ENCODE measurements around the gene COX7A2L. TPM values are rescaled to one million over a fixed set of nuclear protein-coding genes. Genes with fewer than 3 reads are reported as not detected.

COX7A2L gene
- total and polyA plus RNA-seq, 9 of the 15 experiments (the other 6 are each of a cell fraction or from before 2014, with no cell fraction given), result 118 to 481 (median 163) TPM

DNA sequence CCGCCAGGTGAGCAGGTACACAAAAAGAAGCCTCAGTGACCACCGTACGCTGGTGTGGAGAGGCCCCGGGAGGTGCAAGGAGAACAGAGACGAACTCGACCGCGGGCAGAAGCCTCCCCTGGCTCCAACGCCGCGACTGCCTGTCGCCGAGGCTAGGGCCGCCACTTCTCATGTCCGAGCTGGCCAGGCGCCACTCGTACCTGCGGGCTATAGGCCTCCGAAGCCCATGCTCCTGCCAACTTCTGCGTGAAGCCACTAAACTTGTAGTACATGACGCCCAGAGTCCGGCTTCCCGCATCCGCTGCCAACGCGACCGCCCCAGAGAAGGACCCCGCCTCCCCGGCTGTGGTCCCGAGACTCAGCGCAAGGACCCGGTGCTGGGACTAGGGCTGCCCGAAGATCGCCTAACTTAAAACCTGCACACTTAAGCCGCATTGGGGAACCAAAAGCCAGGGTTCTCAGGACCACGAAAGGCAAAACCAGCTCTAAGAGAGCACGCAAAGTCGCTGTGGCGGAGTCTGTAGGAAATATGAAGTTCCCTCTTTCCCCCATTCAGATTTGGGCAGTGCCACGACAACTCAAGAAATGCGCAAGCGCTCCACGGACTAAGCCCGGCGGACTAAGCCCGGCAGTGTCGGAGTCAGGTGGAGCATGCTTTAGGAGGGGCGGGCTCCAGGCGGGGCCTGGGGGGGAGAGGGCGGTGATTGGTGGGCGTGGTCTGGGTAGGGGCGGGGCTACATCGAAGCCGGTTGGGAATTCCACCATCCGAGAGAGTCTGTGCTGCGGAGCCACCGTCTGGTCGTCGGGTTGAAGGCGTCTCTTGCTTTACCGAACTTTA lies at the start of gene COX7A2L (continued):
- TF ChIP-seq RBM22 (IDR thresholded peaks at IDR 0.05; ENCODE audit: low read depth, low read length, poor library complexity, severe bottlenecking), result peak; percentile 68
- TF ChIP-seq, protein P1, sequence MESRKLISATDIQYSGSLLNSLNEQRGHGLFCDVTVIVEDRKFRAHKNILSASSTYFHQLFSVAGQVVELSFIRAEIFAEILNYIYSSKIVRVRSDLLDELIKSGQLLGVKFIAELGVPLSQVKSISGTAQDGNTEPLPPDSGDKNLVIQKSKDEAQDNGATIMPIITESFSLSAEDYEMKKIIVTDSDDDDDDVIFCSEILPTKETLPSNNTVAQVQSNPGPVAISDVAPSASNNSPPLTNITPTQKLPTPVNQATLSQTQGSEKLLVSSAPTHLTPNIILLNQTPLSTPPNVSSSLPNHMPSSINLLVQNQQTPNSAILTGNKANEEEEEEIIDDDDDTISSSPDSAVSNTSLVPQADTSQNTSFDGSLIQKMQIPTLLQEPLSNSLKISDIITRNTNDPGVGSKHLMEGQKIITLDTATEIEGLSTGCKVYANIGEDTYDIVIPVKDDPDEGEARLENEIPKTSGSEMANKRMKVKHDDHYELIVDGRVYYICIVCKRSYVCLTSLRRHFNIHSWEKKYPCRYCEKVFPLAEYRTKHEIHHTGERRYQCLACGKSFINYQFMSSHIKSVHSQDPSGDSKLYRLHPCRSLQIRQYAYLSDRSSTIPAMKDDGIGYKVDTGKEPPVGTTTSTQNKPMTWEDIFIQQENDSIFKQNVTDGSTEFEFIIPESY (CRISPR knock-in tag; IDR thresholded peaks at IDR 0.05), result peak; percentile 43; the same call in 1 of the 2 replicates
- TF ChIP-seq NFRKB (IDR thresholded peaks at IDR 0.05; ENCODE audit: low read depth), result 0 out of 2 replicates have a peak, but pooled peaks have one; percentile 34
- TF ChIP-seq OTX1 (CRISPR knock-in tag; IDR thresholded peaks at IDR 0.05), result 0 out of 2 replicates have a peak, but pooled peaks have one; percentile 63
- peak; percentile 40; the same call in 1 of the 2 replicates for TF ChIP-seq NR2C2 (CRISPR knock-in tag; IDR thresholded peaks at IDR 0.05)
- peak; percentile 30; the same call in 1 of the 2 replicates for TF ChIP-seq NR2C2 (tag; IDR thresholded peaks at IDR 0.05)
- no peak for TF ChIP-seq NR4A1 (CRISPR knock-in tag; IDR thresholded peaks at IDR 0.05)
- TF ChIP-seq NR4A1 (tag; IDR thresholded peaks at IDR 0.05), result no peak
- TF ChIP-seq ZNF764 (CRISPR knock-in tag; IDR thresholded peaks at IDR 0.05; ENCODE audit: low read depth), result no peak
- TF ChIP-seq PML (IDR thresholded peaks at IDR 0.05; ENCODE audit: low read length), result peak; percentile 62; the same call in 1 of the 2 replicates
- TF ChIP-seq, protein P2, sequence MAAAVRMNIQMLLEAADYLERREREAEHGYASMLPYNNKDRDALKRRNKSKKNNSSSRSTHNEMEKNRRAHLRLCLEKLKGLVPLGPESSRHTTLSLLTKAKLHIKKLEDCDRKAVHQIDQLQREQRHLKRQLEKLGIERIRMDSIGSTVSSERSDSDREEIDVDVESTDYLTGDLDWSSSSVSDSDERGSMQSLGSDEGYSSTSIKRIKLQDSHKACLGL (CRISPR knock-in tag; IDR thresholded peaks at IDR 0.05; ENCODE audit: borderline replicate concordance, poor library complexity, severe bottlenecking), result no peak
- no peak for TF ChIP-seq SLC30A9 (CRISPR knock-in tag; IDR thresholded peaks at IDR 0.05)
- peak in 2 of 3 experiments; percentile 39 to 43 for TF ChIP-seq YY1 (IDR thresholded peaks at IDR 0.05; ENCODE audit: borderline replicate concordance in 1 of 3, control insufficient read depth in 1 of 3, extremely low read depth in 1 of 3, insufficient read depth in 3 of 3, insufficient read length in 1 of 3, insufficient replicate concordance in 2 of 3, low read depth in 1 of 3, low read length in 2 of 3)
- TF ChIP-seq, protein P3, sequence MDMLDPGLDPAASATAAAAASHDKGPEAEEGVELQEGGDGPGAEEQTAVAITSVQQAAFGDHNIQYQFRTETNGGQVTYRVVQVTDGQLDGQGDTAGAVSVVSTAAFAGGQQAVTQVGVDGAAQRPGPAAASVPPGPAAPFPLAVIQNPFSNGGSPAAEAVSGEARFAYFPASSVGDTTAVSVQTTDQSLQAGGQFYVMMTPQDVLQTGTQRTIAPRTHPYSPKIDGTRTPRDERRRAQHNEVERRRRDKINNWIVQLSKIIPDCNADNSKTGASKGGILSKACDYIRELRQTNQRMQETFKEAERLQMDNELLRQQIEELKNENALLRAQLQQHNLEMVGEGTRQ (CRISPR knock-in tag; IDR thresholded peaks at IDR 0.05), result peak; percentile 73
- TF ChIP-seq, protein P4, sequence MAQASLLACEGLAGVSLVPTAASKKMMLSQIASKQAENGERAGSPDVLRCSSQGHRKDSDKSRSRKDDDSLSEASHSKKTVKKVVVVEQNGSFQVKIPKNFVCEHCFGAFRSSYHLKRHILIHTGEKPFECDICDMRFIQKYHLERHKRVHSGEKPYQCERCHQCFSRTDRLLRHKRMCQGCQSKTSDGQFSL (CRISPR knock-in tag; IDR thresholded peaks at IDR 0.05), result peak; percentile 17
- TF ChIP-seq, protein P4 (tag; IDR thresholded peaks at IDR 0.05), result no peak; a peak in 1 of 4 replicates
- TF ChIP-seq, protein P5, sequence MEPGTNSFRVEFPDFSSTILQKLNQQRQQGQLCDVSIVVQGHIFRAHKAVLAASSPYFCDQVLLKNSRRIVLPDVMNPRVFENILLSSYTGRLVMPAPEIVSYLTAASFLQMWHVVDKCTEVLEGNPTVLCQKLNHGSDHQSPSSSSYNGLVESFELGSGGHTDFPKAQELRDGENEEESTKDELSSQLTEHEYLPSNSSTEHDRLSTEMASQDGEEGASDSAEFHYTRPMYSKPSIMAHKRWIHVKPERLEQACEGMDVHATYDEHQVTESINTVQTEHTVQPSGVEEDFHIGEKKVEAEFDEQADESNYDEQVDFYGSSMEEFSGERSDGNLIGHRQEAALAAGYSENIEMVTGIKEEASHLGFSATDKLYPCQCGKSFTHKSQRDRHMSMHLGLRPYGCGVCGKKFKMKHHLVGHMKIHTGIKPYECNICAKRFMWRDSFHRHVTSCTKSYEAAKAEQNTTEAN (CRISPR knock-in tag; IDR thresholded peaks at IDR 0.05), result no peak
- TF ChIP-seq ARID1B (IDR thresholded peaks at IDR 0.05), result no peak
